ENCODE measurements around the gene BFSP1.

DNA sequence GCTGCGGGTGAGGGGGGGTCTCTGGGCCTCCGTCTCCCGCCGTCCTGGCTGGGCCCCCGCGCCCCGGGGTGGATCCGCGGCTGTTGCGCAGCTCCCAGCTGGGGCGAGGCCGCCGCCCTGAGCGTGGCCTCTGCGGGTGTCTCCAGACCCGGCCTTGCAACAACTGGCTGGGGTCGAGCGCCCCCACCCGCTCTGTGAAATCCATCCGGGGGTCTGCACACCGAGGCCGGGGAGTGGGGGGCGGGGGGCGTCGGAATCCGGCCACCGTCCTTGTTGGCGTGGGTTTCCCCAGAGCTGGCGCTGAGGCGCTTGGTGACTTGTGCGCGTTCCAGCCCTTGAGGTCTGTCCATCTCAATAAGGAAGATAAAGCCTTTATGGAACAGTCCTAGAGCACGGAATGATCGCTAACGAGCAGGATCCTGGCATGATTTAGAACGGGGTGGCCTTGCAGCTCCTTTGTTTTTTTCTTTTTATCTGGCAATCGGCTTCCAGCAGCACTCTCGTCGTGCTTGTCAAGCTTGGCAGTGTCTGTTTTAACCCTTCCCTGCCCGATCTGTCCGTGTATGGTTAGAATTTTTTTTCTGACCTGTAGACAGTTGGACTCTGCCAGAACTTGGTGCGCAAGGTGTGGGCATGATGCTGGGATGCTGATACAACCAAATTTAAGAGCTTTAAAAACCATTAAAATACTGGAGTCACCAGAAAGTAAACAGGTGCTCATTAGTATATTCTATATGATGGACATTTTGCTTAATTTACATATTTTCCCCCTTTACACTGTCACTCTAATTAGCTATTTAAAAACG is 39.4 kb upstream of the BFSP1 start:
- TF ChIP-seq POLR2AphosphoS5 (IDR thresholded peaks at IDR 0.05; ENCODE audit: low read depth), result no peak
- TF ChIP-seq, protein P1, sequence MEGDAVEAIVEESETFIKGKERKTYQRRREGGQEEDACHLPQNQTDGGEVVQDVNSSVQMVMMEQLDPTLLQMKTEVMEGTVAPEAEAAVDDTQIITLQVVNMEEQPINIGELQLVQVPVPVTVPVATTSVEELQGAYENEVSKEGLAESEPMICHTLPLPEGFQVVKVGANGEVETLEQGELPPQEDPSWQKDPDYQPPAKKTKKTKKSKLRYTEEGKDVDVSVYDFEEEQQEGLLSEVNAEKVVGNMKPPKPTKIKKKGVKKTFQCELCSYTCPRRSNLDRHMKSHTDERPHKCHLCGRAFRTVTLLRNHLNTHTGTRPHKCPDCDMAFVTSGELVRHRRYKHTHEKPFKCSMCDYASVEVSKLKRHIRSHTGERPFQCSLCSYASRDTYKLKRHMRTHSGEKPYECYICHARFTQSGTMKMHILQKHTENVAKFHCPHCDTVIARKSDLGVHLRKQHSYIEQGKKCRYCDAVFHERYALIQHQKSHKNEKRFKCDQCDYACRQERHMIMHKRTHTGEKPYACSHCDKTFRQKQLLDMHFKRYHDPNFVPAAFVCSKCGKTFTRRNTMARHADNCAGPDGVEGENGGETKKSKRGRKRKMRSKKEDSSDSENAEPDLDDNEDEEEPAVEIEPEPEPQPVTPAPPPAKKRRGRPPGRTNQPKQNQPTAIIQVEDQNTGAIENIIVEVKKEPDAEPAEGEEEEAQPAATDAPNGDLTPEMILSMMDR (IDR thresholded peaks at IDR 0.05; ENCODE audit: insufficient read depth, low read length), result no peak

Measured in HL-60 (cell line).